HG03064 (cell line): ENCODE data around the gene ZBTB21.

Source experiments
- ATAC-seq: cut with Tn5 transposase; IDR thresholded peaks from one replicate; pipeline ENCODE4 v1.9.1; 2021; ENCODE audit warnings: low read depth; ENCODE audit not compliant: unreplicated experiment

ZBTB21 gene

GRCh38 chr21:42040411-42041180 is 30.4 kb upstream of the ZBTB21 start:
- ATAC-seq, result no peak

- no peak for ATAC-seq
These were observed 29.8 kb upstream of the ZBTB21 start for GRCh38 chr21:42039911-42040351.

- ATAC-seq, result no peak
These were observed 29.3 kb upstream of the ZBTB21 start for GRCh38 chr21:42039470-42039901.

GRCh38 chr21:42038826-42039425 is 28.8 kb upstream of the ZBTB21 start:
- ATAC-seq, result no peak

- ATAC-seq, result no peak
These were observed 28.2 kb upstream of the ZBTB21 start for GRCh38 chr21:42038393-42038792.

GRCh38 chr21:42037943-42038342 is 27.8 kb upstream of the ZBTB21 start:
- no peak for ATAC-seq

- no peak for ATAC-seq
These were observed 27.4 kb upstream of the ZBTB21 start for GRCh38 chr21:42037516-42037915.

GRCh38 chr21:42036313-42036712 is 26.2 kb upstream of the ZBTB21 start:
- no peak for ATAC-seq

GRCh38 chr21:42032968-42033367 is 22.8 kb upstream of the ZBTB21 start:
- no peak for ATAC-seq

- no peak for ATAC-seq
These were observed 22.1 kb upstream of the ZBTB21 start for GRCh38 chr21:42032266-42032665.

GRCh38 chr21:42031816-42032215 is 21.7 kb upstream of the ZBTB21 start:
- ATAC-seq, result no peak

GRCh38 chr21:42031241-42031640 is 21.1 kb upstream of the ZBTB21 start:
- no peak for ATAC-seq

GRCh38 chr21:42030311-42030710 is 20.2 kb upstream of the ZBTB21 start:
- ATAC-seq, result no peak

- ATAC-seq, result no peak
These were observed 18.7 kb upstream of the ZBTB21 start for GRCh38 chr21:42028766-42029425.

- no peak for ATAC-seq
These were observed 17.9 kb upstream of the ZBTB21 start for GRCh38 chr21:42027822-42028765.

- no peak for ATAC-seq
These were observed 17.1 kb upstream of the ZBTB21 start for GRCh38 chr21:42027085-42027821.

- no peak for ATAC-seq
These were observed 15.9 kb upstream of the ZBTB21 start for GRCh38 chr21:42026082-42026435.

GRCh38 chr21:42025376-42026081 is 15.4 kb upstream of the ZBTB21 start:
- no peak for ATAC-seq

GRCh38 chr21:42022906-42023305 is 12.7 kb upstream of the ZBTB21 start:
- no peak for ATAC-seq
